GM12872 (cell line): ENCODE results near the gene EYS.

Experiments
- TF ChIP-seq, protein P1 (sequence below): IDR thresholded peaks from 3 replicates; pipeline ENCODE4 v1.5.1; 2011; ENCODE audit warnings: low read depth, mild to moderate bottlenecking, low read length, moderate library complexity; ENCODE audit not compliant: insufficient read depth

EYS gene

DNA sequence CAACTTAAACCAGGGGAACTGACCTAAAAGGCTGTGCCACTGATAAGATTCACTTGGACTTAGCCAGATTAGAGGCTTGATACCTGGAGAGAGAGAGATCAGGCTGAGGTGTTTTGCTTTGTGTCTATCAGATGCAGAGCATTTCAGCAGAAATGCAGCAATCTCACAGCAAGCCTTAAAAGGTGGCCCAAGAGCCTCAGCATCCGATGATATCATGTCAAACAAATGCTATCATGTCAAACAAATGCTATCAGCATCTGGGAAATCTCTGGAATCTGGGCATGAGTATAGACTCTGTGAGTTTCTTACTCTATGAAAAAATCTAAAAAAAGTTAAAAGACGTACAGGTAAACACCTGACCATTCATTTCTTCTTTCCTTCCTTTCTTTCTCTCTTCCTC, 718.9 kb downstream of the EYS start:
- TF ChIP-seq, protein P1, sequence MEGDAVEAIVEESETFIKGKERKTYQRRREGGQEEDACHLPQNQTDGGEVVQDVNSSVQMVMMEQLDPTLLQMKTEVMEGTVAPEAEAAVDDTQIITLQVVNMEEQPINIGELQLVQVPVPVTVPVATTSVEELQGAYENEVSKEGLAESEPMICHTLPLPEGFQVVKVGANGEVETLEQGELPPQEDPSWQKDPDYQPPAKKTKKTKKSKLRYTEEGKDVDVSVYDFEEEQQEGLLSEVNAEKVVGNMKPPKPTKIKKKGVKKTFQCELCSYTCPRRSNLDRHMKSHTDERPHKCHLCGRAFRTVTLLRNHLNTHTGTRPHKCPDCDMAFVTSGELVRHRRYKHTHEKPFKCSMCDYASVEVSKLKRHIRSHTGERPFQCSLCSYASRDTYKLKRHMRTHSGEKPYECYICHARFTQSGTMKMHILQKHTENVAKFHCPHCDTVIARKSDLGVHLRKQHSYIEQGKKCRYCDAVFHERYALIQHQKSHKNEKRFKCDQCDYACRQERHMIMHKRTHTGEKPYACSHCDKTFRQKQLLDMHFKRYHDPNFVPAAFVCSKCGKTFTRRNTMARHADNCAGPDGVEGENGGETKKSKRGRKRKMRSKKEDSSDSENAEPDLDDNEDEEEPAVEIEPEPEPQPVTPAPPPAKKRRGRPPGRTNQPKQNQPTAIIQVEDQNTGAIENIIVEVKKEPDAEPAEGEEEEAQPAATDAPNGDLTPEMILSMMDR, result no peak

DNA sequence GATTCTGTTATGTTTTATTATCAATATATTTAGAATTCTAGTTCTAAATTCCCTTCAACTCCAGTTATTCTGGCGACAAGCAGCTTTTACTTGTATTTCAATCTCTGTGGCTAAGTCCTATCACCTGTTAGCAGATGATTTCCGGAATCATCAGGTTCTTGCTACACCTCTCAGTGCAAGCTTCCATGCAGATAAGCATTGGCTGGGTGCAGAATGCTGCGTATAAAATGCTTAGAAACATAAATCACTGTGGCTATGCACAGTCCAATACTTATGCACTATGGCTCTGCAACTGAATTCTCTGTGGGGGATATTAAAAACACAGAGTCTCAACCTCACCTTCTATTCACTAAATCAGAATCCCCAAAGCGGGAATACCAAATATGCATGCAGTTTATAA, 720.0 kb downstream of the EYS start:
- TF ChIP-seq, protein P1, result no peak

DNA sequence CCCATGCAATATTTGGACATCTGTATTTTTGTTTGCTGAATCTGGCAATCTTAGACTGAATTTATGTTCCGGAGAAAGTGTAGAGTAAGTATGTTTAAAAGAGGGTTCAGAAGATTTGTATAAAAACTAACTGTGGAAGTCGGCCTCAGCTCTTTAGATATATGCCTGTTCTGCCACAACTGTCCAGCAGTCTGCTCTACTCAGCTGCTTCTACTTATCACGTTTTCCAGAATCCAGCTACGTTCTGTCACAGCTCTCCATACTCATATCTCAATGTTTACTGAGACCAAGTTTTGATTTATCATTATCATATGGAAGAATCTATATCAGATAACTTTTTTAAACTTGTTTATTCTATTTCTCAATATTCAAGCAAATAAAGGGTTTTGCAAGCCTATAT, 721.3 kb downstream of the EYS start:
- TF ChIP-seq, protein P1, result no peak

DNA sequence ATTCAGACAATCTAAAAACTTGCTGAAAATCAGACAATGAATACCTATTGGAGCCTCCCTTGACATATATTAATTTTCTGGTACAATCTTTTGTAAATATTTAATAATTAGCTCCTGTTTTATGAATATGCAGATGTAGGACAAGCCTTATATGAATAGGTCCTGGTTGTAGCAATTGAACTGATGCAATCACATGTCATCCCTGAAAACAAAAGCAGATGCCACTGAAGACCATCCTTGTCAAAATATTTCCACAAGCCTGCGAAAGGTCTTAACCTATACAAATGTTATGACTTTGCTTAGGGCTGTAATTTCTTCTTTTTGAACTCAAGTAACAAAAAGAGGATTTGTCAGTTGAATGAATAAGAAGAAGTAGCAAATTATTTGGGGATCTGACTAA, 722.1 kb downstream of the EYS start:
- TF ChIP-seq, protein P1, result no peak

DNA sequence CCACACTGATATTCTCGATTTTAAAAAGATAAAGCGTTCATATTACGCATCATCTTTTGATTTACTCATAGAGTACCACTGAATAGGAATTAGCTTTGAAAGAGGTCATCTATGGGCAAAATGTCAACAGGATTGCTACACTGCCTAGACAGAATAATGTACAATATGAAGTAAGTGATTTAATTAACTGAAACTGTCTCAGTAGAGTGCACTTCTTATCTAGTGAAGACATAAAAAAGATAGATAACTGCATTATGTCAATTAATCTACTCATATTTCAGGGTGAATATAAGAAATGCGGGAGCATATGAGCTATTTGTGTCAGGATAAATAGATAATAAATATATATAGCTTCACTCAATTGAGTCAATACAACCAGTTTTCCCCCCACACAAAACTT, 723.9 kb downstream of the EYS start:
- TF ChIP-seq, protein P1, result no peak

DNA sequence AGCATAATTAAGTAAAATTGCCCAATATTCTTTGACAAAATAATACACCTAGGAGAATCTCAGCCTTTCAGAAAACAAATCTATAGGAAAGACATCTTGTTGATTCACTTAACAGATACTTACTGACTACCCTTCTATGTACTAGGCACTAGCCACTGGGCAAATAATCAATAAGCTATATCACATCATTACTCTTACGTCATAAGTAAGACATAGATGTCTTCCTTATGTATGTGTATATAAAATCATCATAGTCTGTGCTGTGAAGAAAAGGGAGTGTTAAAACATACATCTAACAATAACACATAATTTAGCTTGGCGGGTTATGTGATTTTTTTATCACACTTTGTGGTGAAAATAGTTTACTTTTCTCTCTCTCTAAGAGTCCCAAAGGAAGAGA, 733.9 kb downstream of the EYS start:
- TF ChIP-seq, protein P1, result no peak

DNA sequence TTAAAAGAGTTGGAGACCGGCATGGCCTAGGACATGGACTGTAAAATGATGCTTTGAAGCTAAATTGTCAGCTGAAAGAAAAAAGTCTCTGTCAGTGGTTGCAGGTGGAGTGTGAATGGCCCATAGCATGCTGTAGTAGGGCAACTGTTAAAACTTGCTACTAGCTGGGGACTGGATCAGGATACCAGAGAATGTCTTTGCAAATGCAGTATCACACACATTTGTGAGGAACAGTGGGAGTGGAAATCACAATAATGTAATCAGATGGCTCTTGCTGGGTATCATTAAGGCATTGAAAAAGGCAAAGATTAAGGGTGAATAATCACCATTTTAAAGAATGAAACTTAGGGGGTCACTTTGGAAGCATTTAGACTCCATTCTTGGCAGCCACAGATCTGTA, 737.9 kb downstream of the EYS start:
- TF ChIP-seq, protein P1, result no peak

DNA sequence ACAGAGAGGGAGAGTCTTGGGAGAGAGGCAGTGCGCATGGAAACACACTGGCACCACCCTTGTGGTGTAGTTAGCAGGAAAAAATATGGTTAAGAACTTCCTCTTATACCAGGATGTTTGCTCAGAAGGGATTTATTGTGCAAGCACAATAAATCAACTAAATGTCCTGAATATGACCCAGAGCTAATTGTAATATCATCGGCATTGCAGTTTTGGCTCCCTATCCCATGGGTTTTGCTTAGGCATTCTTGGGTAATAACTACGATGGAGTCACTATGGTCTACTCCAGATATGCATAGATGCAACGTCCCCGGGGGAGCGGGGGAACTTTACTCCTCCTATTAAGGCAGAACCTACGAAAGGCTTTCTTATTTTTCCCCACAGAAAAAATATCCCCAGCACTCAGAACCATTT, 751.6 kb downstream of the EYS start:
- TF ChIP-seq, protein P1, result no peak
